Gastrocnemius medialis (tissue), 4 donors: ENCODE measurements around the gene CIAO3. TPM values are rescaled to one million over a fixed set of nuclear protein-coding genes. Genes with fewer than 3 reads are reported as not detected.

Experiments
- ATAC-seq, 2 donors: fragments of 150-250 bp; one replicate each; pipeline ENCODE4 v1.9.1; 2016
- DNase-seq, 2 donors: peaks; one replicate each; pipeline ENCODE4 v3.0.0-alpha.2; 2019
- H3K27ac ChIP-seq, 4 donors: fragments of 200-600 bp; sonication (generic); 1 replicate in 1 of 4; 2 replicates in 3 of 4; pipeline ENCODE4 v1.5.1; 2016 to 2018; ENCODE audit warnings: mild to moderate bottlenecking in 2 of 4, moderate library complexity in 1 of 4
- H3K27me3 ChIP-seq, 3 donors: fragments of 200-600 bp; sonication (generic) in 2 of 3; 1 replicate in 1 of 3; 2 replicates in 2 of 3; pipeline versions ENCODE4 v1.5.1 to v1.6.0; 2016 to 2019; ENCODE audit warnings: mild to moderate bottlenecking in 1 of 3, moderate library complexity in 1 of 3
- H3K36me3 ChIP-seq, 2 donors: fragments of 200-600 bp; sonication (generic) in 1 of 2; one replicate each; pipeline ENCODE4 v1.5.1; 2017 to 2018
- H3K4me1 ChIP-seq, 2 donors: fragments of 200-600 bp; sonication (generic) in 1 of 2; one replicate each; pipeline ENCODE4 v1.5.1; 2016 to 2017; ENCODE audit warnings: mild to moderate bottlenecking in 2 of 2
- H3K4me3 ChIP-seq, 4 donors: fragments of 200-600 bp; sonication (generic) in 3 of 4; 1 replicate in 1 of 4; 2 replicates in 3 of 4; pipeline ENCODE4 v1.5.1; 2016 to 2019; ENCODE audit warnings: mild to moderate bottlenecking in 2 of 4
- H3K9me3 ChIP-seq, 3 donors: fragments of 200-600 bp; sonication (generic) in 2 of 3; 1 replicate in 1 of 3; 2 replicates in 2 of 3; pipeline ENCODE4 v1.5.1; 2016 to 2019
- CTCF ChIP-seq, 5 experiments: fragments of 450-650 bp in 3 of 5; fragments of 200-600 bp in 2 of 5; sonication (generic) in 2 of 5; IDR thresholded peaks in 4 of 5; conservative IDR thresholded peaks in 1 of 5; 1 replicate in 4 of 5; 2 replicates in 1 of 5; pipeline ENCODE4 v1.5.1; 2016 to 2019; ENCODE audit warnings: antibody characterized with exemption in 5 of 5, mild to moderate bottlenecking in 3 of 5, moderate library complexity in 3 of 5
- POLR2A ChIP-seq, 2 donors: fragments of 450-650 bp; IDR thresholded peaks; one replicate each; pipeline ENCODE4 v1.6.1; 2017; ENCODE audit warnings: antibody characterized with exemption in 2 of 2, mild to moderate bottlenecking in 2 of 2, moderate library complexity in 2 of 2
- in situ Hi-C, 4 donors: fragments of 200-750 bp; cut with MboI; loops; one replicate each; pipeline versions ENCODE4 v1.15.0 to v1.8.0; 2017; ENCODE audit warnings: low sequenced_read_pairs in 4 of 4
- intact Hi-C: fragments of 100-400 bp; cut with DNase I; formaldehyde crosslinking; loops from one replicate; pipeline ENCODE4 v1.15.1; 2023; ENCODE audit warnings: low total_unique reads
- total RNA-seq, 4 donors: library from RNA; depleted of rRNA; stranded (reverse); fragments of >200 nt; gene quantifications; one replicate each; pipeline versions ENCODE4 v1.1.0 to v1.2.3, GENCODE V29; 2016

Gene CIAO3
- total RNA-seq, 4 donors from 2014 or later, result 16.1 to 48.5 (median 21.6) TPM

GRCh38 chr16:787978-788398 is 47.2 kb upstream of the CIAO3 start, which contains the start of gene RPUSD1:
Gene RPUSD1, minus strand, starts transcription at chr16:788381. Its CDS starts 644 bp downstream, at chr16:787737.
- Histone ChIP-seq H3K4me1 (peaks cover 5 to 16% of the 10 kb centered on the region in 2 donors), H3K36me3 (no peaks in the 10 kb centered on the region), H3K27me3 (peaks cover 10 to 12% (median 12%) of the 10 kb centered on the region in 3 donors), H3K9me3 (no peaks in the 10 kb centered on the region), H3K27ac (peak within 1 kb of the TSS; percentile 50 to 77 (median 64)), H3K4me3 (peak within 1 kb of the TSS; percentile 70 to 85 (median 82))
- TF ChIP-seq CTCF (IDR thresholded peaks at IDR 0.05 in 4 of 5, conservative IDR thresholded peaks at IDR 0.05 in 1 of 5) (peak in 1 of 5 experiments; percentile 45), POLR2A (IDR thresholded peaks at IDR 0.05) (no peak)
- in situ Hi-C loops, result no loop called here
- intact Hi-C loops, result loop anchor here (1.0 to 2.0 kb wide), 2 partner anchors 19 to 67 kb away; partner anchors contain the start of gene ANTKMT
- DNase-seq, result no peak
- ATAC-seq, result peak in 1 of 2 donors; percentile 20

GRCh38 chr16:787321-787966 is 46.6 kb upstream of the CIAO3 start:
- DNase-seq (no peak), ATAC-seq (no peak)
- Histone ChIP-seq H3K4me1 (peaks cover 5 to 16% of the 10 kb centered on the region in 2 donors), H3K36me3 (no peaks in the 10 kb centered on the region), H3K9me3 (no peaks in the 10 kb centered on the region), H3K27ac (peak overlapping the region in 3 of 4 donors; percentile 50 to 77 (median 76)), H3K27me3 (peaks cover 10 to 18% (median 17%) of the 10 kb centered on the region in 3 donors), H3K4me3 (peak overlapping the region; percentile 63 to 85 (median 74))
- in situ Hi-C loops, result no loop called here
- no peak for TF ChIP-seq POLR2A (IDR thresholded peaks at IDR 0.05)
- TF ChIP-seq CTCF (IDR thresholded peaks at IDR 0.05 in 4 of 5, conservative IDR thresholded peaks at IDR 0.05 in 1 of 5), result no peak
- intact Hi-C loops, result no loop called here

- Histone ChIP-seq H3K4me1 (peaks cover 5 to 16% of the 10 kb centered on the region in 2 donors), H3K36me3 (no peaks in the 10 kb centered on the region), H3K27me3 (peaks cover 24 to 33% (median 32%) of the 10 kb centered on the region in 3 donors), H3K27ac (no peak overlapping the region), H3K9me3 (no peaks in the 10 kb centered on the region), H3K4me3 (no peak overlapping the region)
- DNase-seq, result peak; percentile 17 to 40
- no peak for ATAC-seq
- in situ Hi-C loops, result no loop called here
- intact Hi-C loops, result loop anchor here (1.0 kb wide), 1 partner anchor 75 kb away; no protein-coding TSS in a partner anchor
- peak; percentile 27 to 74 (median 68) for TF ChIP-seq CTCF (IDR thresholded peaks at IDR 0.05 in 4 of 5, conservative IDR thresholded peaks at IDR 0.05 in 1 of 5)
- no peak for TF ChIP-seq POLR2A (IDR thresholded peaks at IDR 0.05)
These were observed 45.1 kb upstream of the CIAO3 start for GRCh38 chr16:785563-786535.

GRCh38 chr16:784431-784830 is 43.6 kb upstream of the CIAO3 start:
- DNase-seq (no peak), ATAC-seq (no peak)
- TF ChIP-seq POLR2A (IDR thresholded peaks at IDR 0.05) (no peak), CTCF (IDR thresholded peaks at IDR 0.05 in 4 of 5, conservative IDR thresholded peaks at IDR 0.05 in 1 of 5) (no peak)
- Histone ChIP-seq H3K4me1 (peaks cover 5 to 16% of the 10 kb centered on the region in 2 donors), H3K4me3 (no peak overlapping the region), H3K27me3 (peaks cover 26 to 46% (median 43%) of the 10 kb centered on the region in 3 donors), H3K9me3 (no peaks in the 10 kb centered on the region), H3K36me3 (no peaks in the 10 kb centered on the region), H3K27ac (no peak overlapping the region)
- intact Hi-C loops (no loop called here), in situ Hi-C loops (no loop called here)
